Keratinocyte (primary cell): Measurements from ENCODE around the gene LRPPRC. TPM values are rescaled to one million over a fixed set of nuclear protein-coding genes. Genes with fewer than 3 reads are reported as not detected.

ENCODE experiments used
- DNase-seq: peaks from one replicate; pipeline ENCODE4 v3.0.0-alpha.2; 2011; ENCODE audit warnings: low read depth, missing footprints, low spot score
- FAIRE-seq: peaks from 2 replicates; lab custom pipeline; 2011; peaks lifted over from hg19 to GRCh38; lab: Jason Lieb, UNC
- H2AFZ ChIP-seq: 2 replicates; pipeline ENCODE4 v1.6.0; 2012; ENCODE audit warnings: low read length, control low read depth, inconsistent platforms; ENCODE audit not compliant: control insufficient read depth
- H3K27ac ChIP-seq: 2 replicates; pipeline ENCODE4 v1.5.1; 2011; ENCODE audit warnings: low read length; ENCODE audit not compliant: control insufficient read depth, insufficient read depth
- H3K27me3 ChIP-seq: 3 replicates; pipeline ENCODE4 v1.6.0; 2011; ENCODE audit warnings: low read length; ENCODE audit not compliant: control insufficient read depth, insufficient read depth; ENCODE audit errors: extremely low read depth
- H3K36me3 ChIP-seq, 2 experiments: 2 replicates in 1 of 2; 3 replicates in 1 of 2; pipeline ENCODE4 v1.5.1; 2011; ENCODE audit warnings: low read length in 2 of 2, mild to moderate bottlenecking in 1 of 2; ENCODE audit not compliant: control insufficient read depth in 2 of 2, insufficient read depth in 2 of 2; ENCODE audit errors: extremely low read depth in 1 of 2
- H3K4me1 ChIP-seq: 3 replicates; pipeline ENCODE4 v1.5.1; 2011; ENCODE audit warnings: low read length; ENCODE audit not compliant: control insufficient read depth, insufficient read depth; ENCODE audit errors: extremely low read depth
- H3K4me2 ChIP-seq: 3 replicates; pipeline ENCODE4 v1.6.0; 2011; ENCODE audit warnings: low read depth, low read length; ENCODE audit not compliant: control insufficient read depth, insufficient read depth; ENCODE audit errors: extremely low read depth
- H3K4me3 ChIP-seq, 3 experiments: fragments of 200-600 bp in 1 of 3; sonication (generic) in 1 of 3; 2 replicates in 2 of 3; 3 replicates in 1 of 3; pipeline ENCODE4 v1.5.1; 2011 to 2016; ENCODE audit warnings: low read length in 3 of 3, mild to moderate bottlenecking in 3 of 3, control low read depth in 2 of 3, inconsistent platforms in 1 of 3, low read depth in 1 of 3, mixed read lengths in 1 of 3, mixed run types in 1 of 3, moderate library complexity in 1 of 3; ENCODE audit not compliant: control insufficient read depth in 2 of 3, insufficient read depth in 2 of 3; ENCODE audit errors: extremely low read depth in 1 of 3
- H3K79me2 ChIP-seq: 2 replicates; pipeline ENCODE4 v1.6.0; 2012; ENCODE audit warnings: low read length; ENCODE audit not compliant: control insufficient read depth, insufficient read depth
- H3K9ac ChIP-seq: 3 replicates; pipeline ENCODE4 v1.6.0; 2011; ENCODE audit warnings: low read length; ENCODE audit not compliant: control insufficient read depth, insufficient read depth; ENCODE audit errors: extremely low read depth
- H3K9me1 ChIP-seq: 3 replicates; pipeline ENCODE4 v1.6.0; 2011; ENCODE audit warnings: low read length; ENCODE audit not compliant: control insufficient read depth, insufficient read depth; ENCODE audit errors: extremely low read depth
- H3K9me3 ChIP-seq: 2 replicates; pipeline ENCODE4 v1.5.1; 2012; ENCODE audit warnings: low read depth, low read length; ENCODE audit not compliant: control insufficient read depth
- H4K20me1 ChIP-seq: 3 replicates; pipeline ENCODE4 v1.6.0; 2011; ENCODE audit warnings: low read length; ENCODE audit not compliant: control insufficient read depth, insufficient read depth; ENCODE audit errors: extremely low read depth
- CTCF ChIP-seq, 3 experiments: IDR thresholded peaks in 1 of 3; conservative IDR thresholded peaks in 1 of 3; optimal IDR thresholded peaks in 1 of 3; 2 replicates in 2 of 3; 3 replicates in 1 of 3; pipeline versions ENCODE3 to v1.5.1; 2011; ENCODE audit warnings: low read length in 3 of 3, mild to moderate bottlenecking in 3 of 3, moderate library complexity in 2 of 3, control low read depth in 1 of 3, inconsistent platforms in 1 of 3; ENCODE audit not compliant: insufficient read depth in 2 of 3; ENCODE audit errors: extremely low read depth in 1 of 3
- EZH2 ChIP-seq: IDR thresholded peaks from one replicate; pipeline ENCODE4 v1.6.1; 2012; ENCODE audit warnings: inconsistent platforms, mild to moderate bottlenecking, low read length, moderate library complexity
- dilution Hi-C: fragments of 300-500 bp; cut with MboI; formaldehyde crosslinking; loops from one replicate; pipeline ENCODE4 v1.7.0; 2020; ENCODE audit warnings: low sequenced_read_pairs; ENCODE audit not compliant: extremely low pct_ligation_motif_present
- polyA plus RNA-seq, 5 experiments: library from polyadenylated mRNA; depleted of rRNA in 3 of 5; stranded (reverse) in 3 of 5; stranded (forward) in 1 of 5; unstranded in 1 of 5; fragments of >200 nt; gene quantifications; 1 replicate in 1 of 5; 2 replicates in 3 of 5; 3 replicates in 1 of 5; pipeline versions ENCODE4 v1.2.1 to v1.2.3, GENCODE V29; 2011 to 2012; ENCODE audit warnings: missing spikeins in 2 of 5, low read depth in 1 of 5, low replicate concordance in 1 of 5

Gene LRPPRC
- polyA plus RNA-seq, 1 donor (not counting 4 experiments of a cell fraction or from before 2014, with no cell fraction given) = 115 TPM

DNA sequence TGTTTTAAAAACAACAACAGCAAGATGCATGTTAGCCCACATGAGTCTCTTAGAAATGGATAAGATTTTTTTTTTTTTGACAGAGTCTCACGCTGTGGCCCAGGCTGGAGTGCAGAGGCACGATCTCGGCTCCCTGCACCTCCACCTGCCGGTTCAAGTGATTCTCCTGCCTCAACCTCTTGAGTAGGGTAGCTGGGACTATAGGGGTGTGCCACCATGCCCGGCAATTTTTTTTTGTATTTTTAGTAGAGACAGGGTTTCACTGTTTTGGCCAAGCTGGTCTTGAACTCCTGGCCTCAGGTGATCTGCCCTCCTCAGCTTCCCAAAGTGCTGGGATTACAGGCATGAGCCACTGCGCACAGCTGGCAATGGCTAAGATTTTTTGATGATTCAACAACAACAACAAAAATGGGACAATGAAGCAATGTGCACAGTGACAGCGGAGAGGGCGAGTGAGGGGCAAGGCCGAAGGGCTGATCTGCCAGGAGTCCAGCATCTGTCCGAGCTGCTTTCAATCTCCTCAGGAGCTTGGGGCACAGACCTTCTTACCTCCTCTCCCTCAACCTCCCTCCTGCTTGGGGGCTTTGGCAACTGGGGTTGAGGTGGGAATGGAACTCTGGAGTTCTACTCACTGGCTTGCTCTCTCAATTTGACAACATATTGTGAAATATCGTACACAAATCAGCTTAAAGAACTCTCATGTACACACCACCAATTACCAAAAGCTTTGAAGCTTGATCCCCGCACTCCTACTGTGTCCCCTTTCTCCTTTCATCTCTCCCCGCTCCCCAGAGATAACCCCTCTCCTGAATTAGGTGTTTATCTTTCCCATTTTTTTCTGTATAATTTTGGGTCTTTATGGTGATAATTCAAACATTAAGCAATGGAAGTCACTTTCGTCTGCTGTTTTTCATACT is 153.6 kb downstream of the LRPPRC start:
- FAIRE-seq = no peak
- Histone ChIP-seq H3K9me3 (no peaks in the 10 kb centered on the region), H3K27me3 (peaks cover 21% of the 10 kb centered on the region), H3K4me3 (no peak overlapping the region), H3K9me1 (no peaks in the 10 kb centered on the region), H3K4me2 (no peak overlapping the region), H3K27ac (no peak overlapping the region), H3K4me1 (peaks cover 5% of the 10 kb centered on the region), H3K9ac (no peak overlapping the region), H3K79me2 (no peaks in the 10 kb centered on the region), H4K20me1 (no peaks in the 10 kb centered on the region), H3K36me3 (no peaks in the 10 kb centered on the region), H2AFZ (no peak overlapping the region)
- DNase-seq = no peak
- dilution Hi-C loops = no loop called here
- TF ChIP-seq EZH2 (no peak), CTCF (optimal IDR thresholded peaks at IDR 0.05 in 1 of 3, IDR thresholded peaks at IDR 0.05 in 1 of 3, conservative IDR thresholded peaks at IDR 0.05 in 1 of 3; ENCODE audit: extremely low read depth in 1 of 3, insufficient read depth in 2 of 3, low read length in 3 of 3) (no peak)

GRCh38 chr2:43840965-43841364 is 154.8 kb downstream of the LRPPRC start:
- FAIRE-seq (no peak), DNase-seq (no peak)
- Histone ChIP-seq H4K20me1 (no peaks in the 10 kb centered on the region), H2AFZ (no peak overlapping the region), H3K79me2 (no peaks in the 10 kb centered on the region), H3K27ac (no peak overlapping the region), H3K4me2 (no peak overlapping the region), H3K4me3 (no peak overlapping the region), H3K4me1 (peaks cover 5% of the 10 kb centered on the region), H3K9me1 (no peaks in the 10 kb centered on the region), H3K9me3 (no peaks in the 10 kb centered on the region), H3K27me3 (peaks cover 14% of the 10 kb centered on the region), H3K9ac (no peak overlapping the region), H3K36me3 (no peaks in the 10 kb centered on the region)
- dilution Hi-C loops = no loop called here
- TF ChIP-seq EZH2 = no peak
- no peak for TF ChIP-seq CTCF (optimal IDR thresholded peaks at IDR 0.05 in 1 of 3, IDR thresholded peaks at IDR 0.05 in 1 of 3, conservative IDR thresholded peaks at IDR 0.05 in 1 of 3; ENCODE audit: extremely low read depth in 1 of 3, insufficient read depth in 2 of 3, low read length in 3 of 3)
